ENCODE measurements around the gene FLCN.
A peak's percentile ranks its signal among the peaks of the same experiment; 100 is the strongest.

FLCN gene

GRCh38 chr17:17186051-17186450 lies 50.9 kb downstream of the FLCN start:
- DNase-seq (ENCODE audit: low spot score), result no peak

GRCh38 chr17:17184985-17185757 lies 51.8 kb downstream of the FLCN start:
- peak; percentile 30 for DNase-seq (ENCODE audit: low spot score)

- DNase-seq (ENCODE audit: low spot score), result no peak
Measured at GRCh38 chr17:17183744-17184143, 53.2 kb downstream of the FLCN start.

GRCh38 chr17:17182598-17183136 lies 54.3 kb downstream of the FLCN start:
- DNase-seq (ENCODE audit: low spot score), result peak; percentile 24

- DNase-seq (ENCODE audit: low spot score), result peak; percentile 76
Measured at GRCh38 chr17:17181666-17182597, 55.0 kb downstream of the FLCN start.

- no peak for DNase-seq (ENCODE audit: low spot score)
Measured at GRCh38 chr17:17180741-17181525, 56.0 kb downstream of the FLCN start.

GRCh38 chr17:17180141-17180603 lies 56.8 kb downstream of the FLCN start:
- peak; percentile 42 for DNase-seq (ENCODE audit: low spot score)

GRCh38 chr17:17179371-17179827 lies 57.6 kb downstream of the FLCN start:
- peak; percentile 62 for DNase-seq (ENCODE audit: low spot score)

- DNase-seq (ENCODE audit: low spot score), result no peak
Measured at GRCh38 chr17:17177176-17177575, 59.8 kb downstream of the FLCN start.

- DNase-seq (ENCODE audit: low spot score), result peak; percentile 35
Measured at GRCh38 chr17:17176341-17176740, 60.6 kb downstream of the FLCN start.

GRCh38 chr17:17175917-17176316 lies 61.1 kb downstream of the FLCN start:
- DNase-seq (ENCODE audit: low spot score), result peak; percentile 41

GRCh38 chr17:17175340-17175739 lies 61.6 kb downstream of the FLCN start:
- DNase-seq (ENCODE audit: low spot score), result no peak

GRCh38 chr17:17173921-17174320 lies 63.0 kb downstream of the FLCN start:
- no peak for DNase-seq (ENCODE audit: low spot score)

- no peak for DNase-seq (ENCODE audit: low spot score)
Measured at GRCh38 chr17:17172990-17173389, 64.0 kb downstream of the FLCN start.

- no peak for DNase-seq (ENCODE audit: low spot score)
Measured at GRCh38 chr17:17172001-17172939, 64.7 kb downstream of the FLCN start.

- no peak for DNase-seq (ENCODE audit: low spot score)
Measured at GRCh38 chr17:17171186-17171585, 65.8 kb downstream of the FLCN start.

GRCh38 chr17:17170346-17170985 lies 66.5 kb downstream of the FLCN start:
- no peak for DNase-seq (ENCODE audit: low spot score)

- no peak for DNase-seq (ENCODE audit: low spot score)
Measured at GRCh38 chr17:17169396-17169795, 67.6 kb downstream of the FLCN start.

GRCh38 chr17:17168401-17168800 lies 68.6 kb downstream of the FLCN start:
- DNase-seq (ENCODE audit: low spot score), result no peak

GRCh38 chr17:17167986-17168385 lies 69.0 kb downstream of the FLCN start:
- no peak for DNase-seq (ENCODE audit: low spot score)

Data from CD4-positive, alpha-beta T cell treated with Interleukin-6 at 100 ng/mL for 8 hours (primary cell).